Trophoblast cell (in vitro differentiated cells and primary cell): Measurements from ENCODE around the gene GLIPR1L2.

ENCODE experiments used
- DNase-seq, 2 donors: peaks; one replicate each; pipeline ENCODE4 v3.0.0-alpha.2; 2016
- H2AFZ ChIP-seq: 2 replicates; pipeline ENCODE4 v1.6.1; 2013; ENCODE audit warnings: low read length, moderate library complexity, mild to moderate bottlenecking; ENCODE audit not compliant: insufficient read depth, poor library complexity
- H2AK5ac ChIP-seq: 2 replicates; pipeline ENCODE4 v1.6.1; 2013; ENCODE audit warnings: mild to moderate bottlenecking, low read length
- H2BK120ac ChIP-seq: 2 replicates; pipeline ENCODE4 v1.6.1; 2013; ENCODE audit warnings: low read length, mild to moderate bottlenecking, moderate library complexity; ENCODE audit not compliant: insufficient read depth, poor library complexity
- H2BK12ac ChIP-seq: 2 replicates; pipeline ENCODE4 v1.6.1; 2013; ENCODE audit warnings: mild to moderate bottlenecking, low read length, moderate library complexity
- H2BK5ac ChIP-seq: 2 replicates; pipeline ENCODE4 v1.6.1; 2013; ENCODE audit warnings: low read length, low read depth, moderate library complexity, mild to moderate bottlenecking; ENCODE audit not compliant: poor library complexity
- H3K14ac ChIP-seq: 2 replicates; pipeline ENCODE4 v1.6.1; 2013; ENCODE audit warnings: mild to moderate bottlenecking, low read length
- H3K18ac ChIP-seq: 2 replicates; pipeline ENCODE4 v1.6.1; 2013; ENCODE audit warnings: mild to moderate bottlenecking, low read length
- H3K23ac ChIP-seq: 2 replicates; pipeline ENCODE4 v1.6.1; 2013; ENCODE audit warnings: low read length
- H3K27ac ChIP-seq: 2 replicates; pipeline ENCODE4 v1.5.1; 2013; ENCODE audit warnings: low read depth, mild to moderate bottlenecking, inconsistent platforms, low read length, moderate library complexity
- H3K27me3 ChIP-seq: 2 replicates; pipeline ENCODE4 v1.6.1; 2013; ENCODE audit warnings: inconsistent platforms, mild to moderate bottlenecking, low read length, moderate library complexity; ENCODE audit not compliant: insufficient read depth
- H3K36me3 ChIP-seq, 2 experiments: 1 replicate in 1 of 2; 2 replicates in 1 of 2; pipeline ENCODE4 v1.6.1; 2013; ENCODE audit warnings: low read length in 2 of 2, mild to moderate bottlenecking in 2 of 2, moderate library complexity in 1 of 2; ENCODE audit not compliant: insufficient read depth in 2 of 2, control insufficient read depth in 1 of 2
- H3K4ac ChIP-seq: 2 replicates; pipeline ENCODE4 v1.6.1; 2013; ENCODE audit warnings: low read depth, mild to moderate bottlenecking, low read length, moderate library complexity
- H3K4me1 ChIP-seq, 2 experiments: 1 replicate in 1 of 2; 2 replicates in 1 of 2; pipeline ENCODE4 v1.6.1; 2013; ENCODE audit warnings: low read length in 2 of 2, mild to moderate bottlenecking in 2 of 2, moderate library complexity in 1 of 2; ENCODE audit not compliant: insufficient read depth in 2 of 2, control insufficient read depth in 1 of 2
- H3K4me2 ChIP-seq: 2 replicates; pipeline ENCODE4 v1.6.1; 2013; ENCODE audit warnings: inconsistent platforms, mild to moderate bottlenecking, low read length, moderate library complexity
- H3K4me3 ChIP-seq: 2 replicates; pipeline ENCODE4 v1.5.1; 2013; ENCODE audit warnings: mild to moderate bottlenecking, low read depth, low read length, inconsistent platforms
- H3K79me1 ChIP-seq: one replicate; pipeline ENCODE4 v1.6.1; 2013; ENCODE audit warnings: low read length
- H3K79me2 ChIP-seq: 2 replicates; pipeline ENCODE4 v1.6.1; 2013; ENCODE audit warnings: low read length, mild to moderate bottlenecking; ENCODE audit not compliant: control insufficient read depth, insufficient read depth, poor library complexity
- H3K9ac ChIP-seq: 2 replicates; pipeline ENCODE4 v1.6.1; 2013; ENCODE audit warnings: mild to moderate bottlenecking, low read length
- H3K9me3 ChIP-seq: 2 replicates; pipeline ENCODE4 v1.6.1; 2013; ENCODE audit warnings: low read depth, mild to moderate bottlenecking, control low read depth, inconsistent platforms, low read length; ENCODE audit not compliant: insufficient read depth
- H4K12ac ChIP-seq: 2 replicates; pipeline ENCODE4 v1.6.1; 2013; ENCODE audit warnings: low read depth, mild to moderate bottlenecking, low read length, moderate library complexity
- H4K8ac ChIP-seq: 2 replicates; pipeline ENCODE4 v1.6.1; 2013; ENCODE audit warnings: low read depth, mild to moderate bottlenecking, low read length, moderate library complexity
- H4K91ac ChIP-seq: one replicate; pipeline ENCODE4 v1.6.1; 2013; ENCODE audit warnings: low read depth, mild to moderate bottlenecking, low read length, moderate library complexity
- WGBS: extraction: QIAGEN DNeasy Blood & Tissue Kit; methylation state at CpG from one replicate; pipeline ENCODE4 v1.1.7; 2013; ENCODE audit warnings: missing lambda C conversion rate; ENCODE audit not compliant: insufficient read length, insufficient coverage; ENCODE audit errors: extremely low coverage; 5-methylcytosine and 5-hydroxymethylcytosine counted together

The GLIPR1L2 gene

DNA sequence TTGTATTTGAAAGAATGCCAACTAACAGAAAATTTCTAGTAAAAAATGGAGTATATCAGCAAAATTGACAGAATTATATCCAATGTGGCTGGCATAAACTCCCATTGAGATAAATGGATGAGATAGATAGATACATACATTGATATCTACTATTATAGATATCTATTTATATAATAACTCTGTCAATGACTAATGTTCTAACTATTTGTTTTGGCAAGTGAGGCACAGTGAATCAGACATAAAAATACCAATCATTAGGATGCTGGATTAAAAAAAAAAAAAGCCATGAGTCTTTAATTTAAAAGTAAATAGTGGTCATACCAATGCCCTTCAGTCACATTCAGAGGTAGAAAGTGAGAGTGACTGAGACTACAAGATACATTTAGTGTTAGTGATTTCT lies 56.0 kb downstream of the GLIPR1L2 start:
- Histone ChIP-seq H2BK5ac (no peak overlapping the region), H3K36me3 (no peaks in the 10 kb centered on the region), H4K8ac (no peak overlapping the region)

DNA sequence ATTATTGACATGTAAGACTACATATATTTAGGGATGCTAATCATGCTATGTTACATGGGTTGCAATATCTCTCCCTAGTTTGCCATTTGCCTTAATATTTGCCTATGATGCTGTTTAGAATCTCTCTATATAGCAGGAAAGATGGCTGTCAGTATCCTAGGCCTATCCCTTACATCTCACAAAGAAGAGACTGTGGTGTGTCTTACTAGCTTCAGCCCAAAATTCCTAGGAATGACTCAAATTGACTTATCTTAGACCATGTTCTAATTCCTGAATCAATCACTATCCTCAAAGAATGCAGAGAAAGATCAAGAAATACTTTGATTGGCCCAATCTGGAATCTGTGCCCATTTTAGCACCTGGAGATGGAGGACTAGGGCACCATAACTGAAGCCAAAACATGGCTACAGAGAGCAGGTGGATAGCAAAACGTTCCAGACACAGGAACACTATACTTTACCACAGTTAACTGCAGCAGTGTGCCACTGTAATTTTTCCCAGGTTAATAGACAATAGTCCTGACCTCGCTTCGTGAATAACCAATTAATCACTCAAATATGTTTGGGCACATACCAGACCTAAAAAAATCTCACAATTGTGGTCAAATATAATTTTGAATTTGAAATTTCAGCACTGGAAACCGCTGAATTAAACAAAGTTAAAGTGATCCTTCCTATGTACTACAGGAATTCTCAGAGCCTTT lies 57.0 kb downstream of the GLIPR1L2 start:
- H4K91ac ChIP-seq, result no peak overlapping the region
- no peak overlapping the region for H3K14ac ChIP-seq
- no peak overlapping the region for H4K12ac ChIP-seq
- no peak overlapping the region for H4K8ac ChIP-seq
- H3K27me3 ChIP-seq, result no peaks in the 10 kb centered on the region
- WGBS, result no CpG with 5 or more reads among the region's 4 CpGs
- H3K4me3 ChIP-seq, result no peak overlapping the region
- no peak overlapping the region for H2AK5ac ChIP-seq
- no peaks in the 10 kb centered on the region for H3K9me3 ChIP-seq
- H2AFZ ChIP-seq, result no peak overlapping the region
- no peak overlapping the region for H3K27ac ChIP-seq
- no peaks in the 10 kb centered on the region for H3K36me3 ChIP-seq
- no peak overlapping the region for H2BK120ac ChIP-seq
- H3K4me1 ChIP-seq, result peaks cover 0 to 3% of the 10 kb centered on the region in 2 experiments
- H2BK12ac ChIP-seq, result peak overlapping the region; percentile 64
- H3K23ac ChIP-seq, result no peak overlapping the region
- H2BK5ac ChIP-seq, result no peak overlapping the region
- no peak overlapping the region for H3K9ac ChIP-seq
- no peak overlapping the region for H3K18ac ChIP-seq
- no peaks in the 10 kb centered on the region for H3K79me2 ChIP-seq
- no peak overlapping the region for H3K4me2 ChIP-seq
- no peak for DNase-seq
- H3K4ac ChIP-seq, result no peak overlapping the region
- no peaks in the 10 kb centered on the region for H3K79me1 ChIP-seq

More for the DNA sequence above, 56.0 kb downstream of the GLIPR1L2 start:
- no peak overlapping the region for H3K4ac ChIP-seq
- no peaks in the 10 kb centered on the region for H3K9me3 ChIP-seq
- H2BK120ac ChIP-seq, result no peak overlapping the region
- H3K18ac ChIP-seq, result no peak overlapping the region
- H4K12ac ChIP-seq, result no peak overlapping the region
- H3K9ac ChIP-seq, result no peak overlapping the region
- H2AFZ ChIP-seq, result no peak overlapping the region
- no peak for DNase-seq
- no peaks in the 10 kb centered on the region for H3K79me1 ChIP-seq
- H3K4me1 ChIP-seq, result peaks cover 0 to 3% of the 10 kb centered on the region in 2 experiments
- no peak overlapping the region for H3K23ac ChIP-seq
- no peak overlapping the region for H2AK5ac ChIP-seq
- H3K79me2 ChIP-seq, result no peaks in the 10 kb centered on the region
- no peak overlapping the region for H3K4me3 ChIP-seq
- no peak overlapping the region for H3K14ac ChIP-seq
- no peak overlapping the region for H2BK12ac ChIP-seq
- no peak overlapping the region for H3K4me2 ChIP-seq
- H3K27ac ChIP-seq, result no peak overlapping the region
- H3K27me3 ChIP-seq, result no peaks in the 10 kb centered on the region
- H4K91ac ChIP-seq, result no peak overlapping the region

DNA sequence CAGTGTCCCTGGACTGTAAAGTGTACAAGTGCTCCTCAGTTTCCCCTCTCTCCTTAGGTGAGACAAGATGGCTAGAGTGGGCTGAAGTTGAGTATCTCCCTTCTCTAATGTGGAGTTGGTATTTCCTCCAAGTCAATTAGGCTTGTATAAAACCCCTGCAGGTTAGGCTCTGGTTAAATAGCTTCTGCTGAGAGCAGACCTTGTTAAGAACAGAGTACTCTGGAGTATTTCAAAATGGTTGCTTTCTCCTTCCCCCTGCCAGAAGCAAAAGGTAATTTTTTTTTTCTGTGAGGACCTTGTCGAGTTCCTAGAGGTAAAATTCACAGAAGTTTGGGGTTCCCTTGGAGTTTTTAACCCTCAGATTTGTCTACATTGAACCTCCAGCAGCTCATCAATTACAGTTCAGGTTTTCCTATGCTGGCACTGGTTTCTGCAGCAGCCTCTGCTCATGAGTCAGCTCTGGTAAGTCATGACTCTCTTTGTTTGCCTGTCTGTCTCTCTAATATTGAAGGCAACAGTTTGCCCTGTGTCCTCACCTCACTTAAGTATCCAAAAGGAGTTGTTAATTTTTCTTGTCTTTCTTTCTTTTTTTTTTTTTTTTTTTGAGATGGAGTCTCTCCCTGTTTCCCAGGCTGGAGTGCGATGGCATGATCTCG lies 61.9 kb downstream of the GLIPR1L2 start:
- peak overlapping the region; percentile 2 for H4K91ac ChIP-seq
- no CpG with 5 or more reads among the region's 3 CpGs for WGBS
- H3K4me3 ChIP-seq, result no peak overlapping the region
- no peak for DNase-seq
- H3K4me2 ChIP-seq, result no peak overlapping the region
- peaks cover 1% of the 10 kb centered on the region for H3K9me3 ChIP-seq
- H3K18ac ChIP-seq, result no peak overlapping the region
- H2AFZ ChIP-seq, result no peak overlapping the region
- no peaks in the 10 kb centered on the region for H3K4me1 ChIP-seq
- H2BK12ac ChIP-seq, result no peak overlapping the region
- no peaks in the 10 kb centered on the region for H3K36me3 ChIP-seq
- H3K9ac ChIP-seq, result no peak overlapping the region
- H2AK5ac ChIP-seq, result no peak overlapping the region
- no peak overlapping the region for H3K14ac ChIP-seq
- no peaks in the 10 kb centered on the region for H3K79me2 ChIP-seq
- no peak overlapping the region for H3K27ac ChIP-seq
- no peak overlapping the region for H3K4ac ChIP-seq
- no peak overlapping the region for H3K23ac ChIP-seq
- H4K8ac ChIP-seq, result no peak overlapping the region
- H4K12ac ChIP-seq, result no peak overlapping the region
- H2BK120ac ChIP-seq, result no peak overlapping the region
- no peaks in the 10 kb centered on the region for H3K79me1 ChIP-seq
- H3K27me3 ChIP-seq, result no peaks in the 10 kb centered on the region
- H2BK5ac ChIP-seq, result no peak overlapping the region

DNA sequence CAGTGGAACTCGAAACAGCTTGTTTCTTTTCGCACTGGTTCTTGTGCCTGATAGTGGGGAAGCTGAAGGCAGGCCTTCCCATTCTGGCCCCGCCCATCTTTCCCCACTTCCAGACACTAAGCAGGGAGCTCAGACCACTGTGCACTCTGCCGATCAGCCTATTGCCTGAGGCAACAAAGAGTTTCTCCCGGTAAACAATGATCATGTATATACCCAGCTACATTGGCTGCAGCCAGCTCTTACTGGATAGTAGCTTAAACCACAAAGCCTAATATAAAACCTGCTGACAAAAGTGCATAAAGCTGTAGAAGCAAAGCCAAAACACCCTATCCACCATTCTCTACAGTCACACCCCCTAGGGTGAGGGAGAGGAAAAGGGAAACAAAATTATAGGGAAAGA lies 65.0 kb downstream of the GLIPR1L2 start:
- Histone ChIP-seq H3K79me1 (no peaks in the 10 kb centered on the region), H3K4me2 (no peak overlapping the region), H4K91ac (no peak overlapping the region), H3K23ac (no peak overlapping the region), H2AFZ (no peak overlapping the region), H3K27me3 (no peaks in the 10 kb centered on the region), H3K9me3 (peaks cover 2% of the 10 kb centered on the region), H2BK12ac (no peak overlapping the region), H2BK120ac (no peak overlapping the region), H4K12ac (no peak overlapping the region), H3K4ac (no peak overlapping the region), H3K18ac (no peak overlapping the region), H3K79me2 (no peaks in the 10 kb centered on the region), H3K14ac (no peak overlapping the region), H4K8ac (no peak overlapping the region), H3K36me3 (no peaks in the 10 kb centered on the region), H3K9ac (no peak overlapping the region), H3K4me3 (no peak overlapping the region), H3K27ac (no peak overlapping the region), H2BK5ac (no peak overlapping the region), H3K4me1 (no peaks in the 10 kb centered on the region), H2AK5ac (no peak overlapping the region)
- no CpG with 5 or more reads among the region's 5 CpGs for WGBS
- DNase-seq, result peak in 1 of 2 donors; percentile 41
